Endothelial cell of umbilical vein (primary cell): ENCODE results near the gene NAE1. TPM values are rescaled to one million over a fixed set of nuclear protein-coding genes. Genes with fewer than 3 reads are reported as not detected.

Experiments used
- BruUV-seq: library from RNA; stranded (reverse); fragments of 400-500 nt; replicated peaks from 2 replicates; lab custom pipeline; 2021; lab: Mats Ljungman, UMichigan
- CTCF ChIA-PET: fragments of 300-600, 350-600 bp; sonication (Branson Sonifier 250); formaldehyde crosslinking; loops from one replicate; lab custom pipeline; 2021; ENCODE audit warnings: antibody characterized with exemption, inconsistent platforms; lab: Charles Lee
- POLR2A ChIA-PET: fragments of 300-600, 350-600 bp; sonication (Branson Sonifier 250); formaldehyde crosslinking; loops from one replicate; lab custom pipeline; 2021; ENCODE audit warnings: antibody characterized with exemption, inconsistent platforms; lab: Charles Lee
- DNase-seq: peaks from one replicate; pipeline ENCODE4 v3.0.0-alpha.2; 2011; ENCODE audit warnings: low read depth, low spot score
- FAIRE-seq: peaks from 2 replicates; lab custom pipeline; 2011; peaks lifted over from hg19 to GRCh38; lab: Jason Lieb, UNC
- H2AFZ ChIP-seq: 2 replicates; pipeline ENCODE4 v1.6.0; 2012; ENCODE audit warnings: low read depth, low read length, control low read depth, inconsistent platforms
- H3K27ac ChIP-seq: 2 replicates; pipeline ENCODE4 v1.5.1; 2011; ENCODE audit warnings: low read depth, mild to moderate bottlenecking, control low read depth, low read length, moderate library complexity; ENCODE audit not compliant: insufficient read depth
- H3K27me3 ChIP-seq, 2 experiments: 2 replicates each; pipeline versions ENCODE4 v1.6.0 to v1.6.1; 2011; ENCODE audit warnings: low read length in 2 of 2, mixed read lengths in 1 of 2; ENCODE audit not compliant: control insufficient read depth in 2 of 2, insufficient read depth in 2 of 2
- H3K36me3 ChIP-seq, 2 experiments: 2 replicates in 1 of 2; 3 replicates in 1 of 2; pipeline ENCODE4 v1.5.1; 2011; ENCODE audit warnings: low read length in 2 of 2, mild to moderate bottlenecking in 1 of 2, moderate library complexity in 1 of 2; ENCODE audit not compliant: control insufficient read depth in 2 of 2, insufficient read depth in 2 of 2; ENCODE audit errors: extremely low read depth in 1 of 2
- H3K4me1 ChIP-seq: 3 replicates; pipeline ENCODE4 v1.5.1; 2011; ENCODE audit warnings: mild to moderate bottlenecking, low read length; ENCODE audit not compliant: control insufficient read depth, insufficient read depth; ENCODE audit errors: extremely low read depth
- H3K4me2 ChIP-seq: 2 replicates; pipeline ENCODE4 v1.6.1; 2011; ENCODE audit warnings: low read length, control low read depth, mixed read lengths; ENCODE audit not compliant: insufficient read depth
- H3K4me3 ChIP-seq, 3 experiments: fragments of 200-600 bp in 1 of 3; sonication (generic), shearing (Covaris generic) in 1 of 3; replicated peaks in 1 of 3; 2 replicates each; pipeline ENCODE4 v1.5.1; 2011 to 2016; ENCODE audit warnings: control low read depth in 3 of 3, low read length in 3 of 3, mild to moderate bottlenecking in 2 of 3, inconsistent platforms in 1 of 3, low read depth in 1 of 3, moderate library complexity in 1 of 3; ENCODE audit not compliant: insufficient read depth in 1 of 3
- H3K79me2 ChIP-seq: 2 replicates; pipeline ENCODE4 v1.6.0; 2012; ENCODE audit warnings: low read length, inconsistent platforms; ENCODE audit not compliant: control insufficient read depth, insufficient read depth
- H3K9ac ChIP-seq: replicated peaks from 2 replicates; pipeline ENCODE3; 2011; ENCODE audit warnings: low read length, control low read depth; ENCODE audit not compliant: insufficient read depth; ENCODE audit errors: extremely low read depth
- H3K9me1 ChIP-seq: replicated peaks from 3 replicates; pipeline ENCODE4 v1.6.0; 2011; ENCODE audit warnings: mild to moderate bottlenecking, low read length; ENCODE audit not compliant: control insufficient read depth, insufficient read depth; ENCODE audit errors: extremely low read depth
- H3K9me3 ChIP-seq: replicated peaks from 2 replicates; pipeline ENCODE4 v1.5.1; 2012; ENCODE audit warnings: low read length, inconsistent platforms; ENCODE audit not compliant: control insufficient read depth, insufficient read depth
- H4K20me1 ChIP-seq: replicated peaks from 2 replicates; pipeline ENCODE3; 2011; ENCODE audit warnings: mild to moderate bottlenecking, low read length; ENCODE audit not compliant: control insufficient read depth, insufficient read depth; ENCODE audit errors: extremely low read depth
- EZH2 ChIP-seq: IDR thresholded peaks from 2 replicates; pipeline ENCODE4 v1.6.1; 2012; ENCODE audit warnings: borderline replicate concordance, low read depth, mild to moderate bottlenecking, moderate library complexity, low read length, inconsistent platforms; ENCODE audit not compliant: severe bottlenecking
- FOS ChIP-seq: IDR thresholded peaks from 2 replicates; pipeline ENCODE4 v1.6.1; 2011; ENCODE audit warnings: mild to moderate bottlenecking, low read length, moderate library complexity, borderline replicate concordance; ENCODE audit not compliant: insufficient read depth
- GATA2 ChIP-seq: IDR thresholded peaks from 2 replicates; pipeline ENCODE4 v1.7.0; 2011; ENCODE audit warnings: low read depth, mild to moderate bottlenecking, moderate library complexity, mixed read lengths, low read length; ENCODE audit not compliant: insufficient read length, insufficient read depth
- JUN ChIP-seq: IDR thresholded peaks from 2 replicates; pipeline ENCODE4 v1.6.1; 2011; ENCODE audit warnings: borderline replicate concordance, low read depth; ENCODE audit not compliant: insufficient read length, insufficient read depth
- MYC ChIP-seq: IDR thresholded peaks from one replicate; pipeline ENCODE4 v1.6.1; 2011; ENCODE audit warnings: mild to moderate bottlenecking, low read depth, low read length
- POLR2A ChIP-seq: IDR thresholded peaks from 2 replicates; pipeline ENCODE4 v1.6.1; 2012; ENCODE audit warnings: low read depth, mild to moderate bottlenecking, control low read depth, low read length
- POLR2AphosphoS5 ChIP-seq: IDR thresholded peaks from 2 replicates; pipeline ENCODE4 v1.6.1; 2012; ENCODE audit warnings: low read depth, mild to moderate bottlenecking, control low read depth, low read length, moderate library complexity; ENCODE audit not compliant: insufficient read depth
- dilution Hi-C: fragments of 300-500 bp; cut with MboI; formaldehyde crosslinking; loops from one replicate; pipeline ENCODE4 v1.15.0; 2019; ENCODE audit warnings: low sequenced_read_pairs; ENCODE audit not compliant: extremely low pct_ligation_motif_present
- intact Hi-C: fragments of 100-400 bp; cut with micrococcal nuclease; formaldehyde crosslinking; loops from one replicate; pipeline ENCODE4 v1.10.0; 2022
- polyA plus RNA-seq, 4 experiments: library from polyadenylated mRNA; depleted of rRNA in 3 of 4; stranded (reverse) in 3 of 4; unstranded in 1 of 4; fragments of >200 nt; gene quantifications; 2 replicates each; pipeline versions ENCODE4 v1.2.1 to v1.2.3, GENCODE V29; 2011 to 2012; ENCODE audit warnings: missing spikeins in 1 of 4
- total RNA-seq: library from RNA; stranded (reverse); gene quantifications from 2 replicates; pipeline ENCODE4 v1.2.3, GENCODE V29; 2021
- TF ChIP-seq, protein P1 (sequence below), 2 donors: IDR thresholded peaks; 1 replicate in 1 of 2; 2 replicates in 1 of 2; pipeline ENCODE4 v1.5.1; 2011; ENCODE audit warnings: low read length in 2 of 2, mild to moderate bottlenecking in 2 of 2, moderate library complexity in 2 of 2, control low read depth in 1 of 2, inconsistent platforms in 1 of 2, low read depth in 1 of 2; ENCODE audit not compliant: insufficient read depth in 1 of 2; ENCODE audit errors: extremely low read depth in 1 of 2
- TF ChIP-seq, protein P2 (sequence below): IDR thresholded peaks from 2 replicates; pipeline ENCODE4 v1.6.1; 2011; ENCODE audit not compliant: insufficient read depth, insufficient read length

Gene NAE1
- total and polyA plus RNA-seq, 2 donors (not counting 3 experiments of a cell fraction or from before 2014, with no cell fraction given) = 23.6 to 64.3 TPM

- no peak overlapping the region for H3K9ac ChIP-seq
- no peaks in the 10 kb centered on the region for H3K9me3 ChIP-seq
- no peaks in the 10 kb centered on the region for H3K79me2 ChIP-seq
- H3K27me3 ChIP-seq = no peaks in the 10 kb centered on the region
- H4K20me1 ChIP-seq = no peaks in the 10 kb centered on the region
- intact Hi-C loops = no loop called here
- FAIRE-seq = no peak
- no peak for DNase-seq
- no TSS peak for BruUV-seq
- CTCF ChIA-PET = interaction anchor here (0.9 to 1.4 kb wide), 2 partner anchors 16 to 21 kb away, joined by 3 read pairs; partner anchors contain the start of gene NAE1
- H3K27ac ChIP-seq = no peak overlapping the region
- H2AFZ ChIP-seq = no peak overlapping the region
- H3K36me3 ChIP-seq = peaks cover 5 to 19% of the 10 kb centered on the region in 2 experiments
- H3K4me1 ChIP-seq = no peaks in the 10 kb centered on the region
- no peak overlapping the region for H3K4me2 ChIP-seq
- no peak for TF ChIP-seq JUN
- no peak for TF ChIP-seq POLR2A
- TF ChIP-seq GATA2 = no peak
- TF ChIP-seq, protein P1, sequence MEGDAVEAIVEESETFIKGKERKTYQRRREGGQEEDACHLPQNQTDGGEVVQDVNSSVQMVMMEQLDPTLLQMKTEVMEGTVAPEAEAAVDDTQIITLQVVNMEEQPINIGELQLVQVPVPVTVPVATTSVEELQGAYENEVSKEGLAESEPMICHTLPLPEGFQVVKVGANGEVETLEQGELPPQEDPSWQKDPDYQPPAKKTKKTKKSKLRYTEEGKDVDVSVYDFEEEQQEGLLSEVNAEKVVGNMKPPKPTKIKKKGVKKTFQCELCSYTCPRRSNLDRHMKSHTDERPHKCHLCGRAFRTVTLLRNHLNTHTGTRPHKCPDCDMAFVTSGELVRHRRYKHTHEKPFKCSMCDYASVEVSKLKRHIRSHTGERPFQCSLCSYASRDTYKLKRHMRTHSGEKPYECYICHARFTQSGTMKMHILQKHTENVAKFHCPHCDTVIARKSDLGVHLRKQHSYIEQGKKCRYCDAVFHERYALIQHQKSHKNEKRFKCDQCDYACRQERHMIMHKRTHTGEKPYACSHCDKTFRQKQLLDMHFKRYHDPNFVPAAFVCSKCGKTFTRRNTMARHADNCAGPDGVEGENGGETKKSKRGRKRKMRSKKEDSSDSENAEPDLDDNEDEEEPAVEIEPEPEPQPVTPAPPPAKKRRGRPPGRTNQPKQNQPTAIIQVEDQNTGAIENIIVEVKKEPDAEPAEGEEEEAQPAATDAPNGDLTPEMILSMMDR (IDR thresholded peaks at IDR 0.05; ENCODE audit: extremely low read depth in 1 of 2, insufficient read depth in 1 of 2, low read depth in 1 of 2, low read length in 2 of 2) = no peak
- TF ChIP-seq MYC = no peak
- no peak for TF ChIP-seq POLR2AphosphoS5
- TF ChIP-seq EZH2 = no peak
- no peak for TF ChIP-seq FOS
- TF ChIP-seq, protein P2, sequence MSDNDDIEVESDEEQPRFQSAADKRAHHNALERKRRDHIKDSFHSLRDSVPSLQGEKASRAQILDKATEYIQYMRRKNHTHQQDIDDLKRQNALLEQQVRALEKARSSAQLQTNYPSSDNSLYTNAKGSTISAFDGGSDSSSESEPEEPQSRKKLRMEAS = no peak
- no peak overlapping the region for H3K4me3 ChIP-seq
- POLR2A ChIA-PET = no interaction called here
- dilution Hi-C loops = no loop called here
- H3K9me1 ChIP-seq = no peaks in the 10 kb centered on the region
Measured at GRCh38 chr16:66809765-66810164, 21.0 kb downstream of the NAE1 start.
